Dermis blood vessel endothelial cell (primary cell): ENCODE results near the gene AKR1C4. TPM values are rescaled to one million over a fixed set of nuclear protein-coding genes. Genes with fewer than 3 reads are reported as not detected.

Experiments used
- DNase-seq: peaks from one replicate; pipeline ENCODE4 v3.0.0; 2010
- total RNA-seq: library from RNA; depleted of rRNA; stranded (reverse); fragments of >200 nt; gene quantifications from 2 replicates; pipeline ENCODE4 v1.2.3, GENCODE V29; 2014

AKR1C4 gene
- total RNA-seq, 1 donor from 2014 or later, result not detected

DNA sequence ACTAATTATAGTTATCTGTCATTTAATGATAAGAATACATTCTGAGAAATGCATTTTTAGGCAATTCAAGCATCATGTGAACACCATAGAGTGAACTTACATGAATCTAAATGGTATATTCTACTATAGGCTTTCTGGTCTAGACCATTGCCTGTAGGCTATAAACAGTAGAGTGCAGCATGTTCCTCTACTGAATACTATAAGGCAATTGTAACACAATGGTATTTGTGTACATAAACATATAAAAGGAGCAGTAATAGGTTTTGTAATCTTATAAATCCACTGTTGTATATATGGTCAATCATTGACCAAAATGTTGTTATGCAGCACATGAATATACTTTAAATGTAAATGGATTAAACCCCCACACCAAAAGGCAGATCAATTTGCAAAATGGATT, 71.6 kb downstream of the AKR1C4 start:
- DNase-seq, result no peak

Other genes starting within 250 kb of the AKR1C4 start
- gene AKR1C1, start 233.4 kb upstream of the AKR1C4 start, total RNA-seq, result 52.4 and 74.0 TPM in 2 replicates
- gene AKR1C2, start 193.0 kb upstream of the AKR1C4 start, total RNA-seq, result 50.2 and 63.2 TPM in 2 replicates
- 119 and 237 TPM in 2 replicates for gene AKR1C3, start 102.4 kb upstream of the AKR1C4 start, total RNA-seq
- 1.5 TPM in 1 of 2 replicates, not detected in the other for gene AKR1C8, start 11.7 kb upstream of the AKR1C4 start, total RNA-seq
- not detected in 2 replicates for gene UCN3, start 168.1 kb downstream of the AKR1C4 start, total RNA-seq
- gene TUBAL3, start 208.0 kb downstream of the AKR1C4 start, total RNA-seq, result 0.28 and 0.34 TPM in 2 replicates
- gene NET1, start 215.7 kb downstream of the AKR1C4 start, total RNA-seq, result 21.1 and 34.8 TPM in 2 replicates